ENCODE measurements around the gene SLC9A3.

Gene SLC9A3

DNA sequence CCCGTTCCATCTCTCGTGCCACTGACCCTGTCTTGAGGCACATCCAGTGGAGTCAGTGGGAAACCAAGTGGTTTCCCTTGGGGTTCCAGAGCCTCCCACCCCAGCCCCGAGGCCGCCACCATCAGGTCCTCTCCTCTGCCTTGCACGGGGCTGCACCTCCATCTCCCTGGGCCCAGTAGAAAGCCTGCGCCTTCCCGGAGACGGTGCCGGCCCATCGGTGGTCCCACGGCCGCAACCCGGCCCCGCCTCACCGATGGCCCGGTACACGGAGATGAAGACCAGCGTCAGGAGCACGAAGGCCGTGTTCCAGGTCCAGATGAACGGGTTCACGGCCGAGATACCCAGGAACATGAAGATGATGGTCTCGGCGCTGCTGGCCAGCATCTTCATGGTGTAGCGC is 41.2 kb downstream of the SLC9A3 start:
- H4K20me1 ChIP-seq (ENCODE audit: insufficient read depth), result no peaks in the 10 kb centered on the region
- no peaks in the 10 kb centered on the region for H3K4me1 ChIP-seq (ENCODE audit: low read depth, poor library complexity, severe bottlenecking)
- no peaks in the 10 kb centered on the region for H3K79me2 ChIP-seq (ENCODE audit: insufficient read depth, low read depth)
- no peak overlapping the region for H3K9ac ChIP-seq
- H3K27me3 ChIP-seq (ENCODE audit: insufficient read depth, low read depth), result peaks cover 76% of the 10 kb centered on the region
- TF ChIP-seq, protein P1, sequence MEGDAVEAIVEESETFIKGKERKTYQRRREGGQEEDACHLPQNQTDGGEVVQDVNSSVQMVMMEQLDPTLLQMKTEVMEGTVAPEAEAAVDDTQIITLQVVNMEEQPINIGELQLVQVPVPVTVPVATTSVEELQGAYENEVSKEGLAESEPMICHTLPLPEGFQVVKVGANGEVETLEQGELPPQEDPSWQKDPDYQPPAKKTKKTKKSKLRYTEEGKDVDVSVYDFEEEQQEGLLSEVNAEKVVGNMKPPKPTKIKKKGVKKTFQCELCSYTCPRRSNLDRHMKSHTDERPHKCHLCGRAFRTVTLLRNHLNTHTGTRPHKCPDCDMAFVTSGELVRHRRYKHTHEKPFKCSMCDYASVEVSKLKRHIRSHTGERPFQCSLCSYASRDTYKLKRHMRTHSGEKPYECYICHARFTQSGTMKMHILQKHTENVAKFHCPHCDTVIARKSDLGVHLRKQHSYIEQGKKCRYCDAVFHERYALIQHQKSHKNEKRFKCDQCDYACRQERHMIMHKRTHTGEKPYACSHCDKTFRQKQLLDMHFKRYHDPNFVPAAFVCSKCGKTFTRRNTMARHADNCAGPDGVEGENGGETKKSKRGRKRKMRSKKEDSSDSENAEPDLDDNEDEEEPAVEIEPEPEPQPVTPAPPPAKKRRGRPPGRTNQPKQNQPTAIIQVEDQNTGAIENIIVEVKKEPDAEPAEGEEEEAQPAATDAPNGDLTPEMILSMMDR (conservative IDR thresholded peaks at IDR 0.05; ENCODE audit: low read depth, low read length), result no peak
- H3K36me3 ChIP-seq (ENCODE audit: insufficient read depth), result no peaks in the 10 kb centered on the region
- no peak overlapping the region for H2AFZ ChIP-seq (ENCODE audit: low read depth)
- H3K4me2 ChIP-seq, result no peak overlapping the region
- H3K27ac ChIP-seq, result no peak overlapping the region
- H3K4me3 ChIP-seq (IDR thresholded peaks at IDR 0.05; ENCODE audit: insufficient read depth, low read depth, low read length), result no peak overlapping the region

GRCh38 chr5:482506-482905 is 41.7 kb downstream of the SLC9A3 start:
- Histone ChIP-seq H3K4me1 (ENCODE audit: low read depth, poor library complexity, severe bottlenecking) (no peaks in the 10 kb centered on the region), H3K27me3 (ENCODE audit: insufficient read depth, low read depth) (peaks cover 76% of the 10 kb centered on the region), H2AFZ (ENCODE audit: low read depth) (no peak overlapping the region), H3K79me2 (ENCODE audit: insufficient read depth, low read depth) (no peaks in the 10 kb centered on the region), H4K20me1 (ENCODE audit: insufficient read depth) (no peaks in the 10 kb centered on the region), H3K36me3 (ENCODE audit: insufficient read depth) (no peaks in the 10 kb centered on the region), H3K4me3 (IDR thresholded peaks at IDR 0.05; ENCODE audit: insufficient read depth, low read depth, low read length) (no peak overlapping the region), H3K27ac (no peak overlapping the region), H3K4me2 (no peak overlapping the region), H3K9ac (no peak overlapping the region)
- TF ChIP-seq, protein P1 (conservative IDR thresholded peaks at IDR 0.05; ENCODE audit: low read depth, low read length), result no peak

DNA sequence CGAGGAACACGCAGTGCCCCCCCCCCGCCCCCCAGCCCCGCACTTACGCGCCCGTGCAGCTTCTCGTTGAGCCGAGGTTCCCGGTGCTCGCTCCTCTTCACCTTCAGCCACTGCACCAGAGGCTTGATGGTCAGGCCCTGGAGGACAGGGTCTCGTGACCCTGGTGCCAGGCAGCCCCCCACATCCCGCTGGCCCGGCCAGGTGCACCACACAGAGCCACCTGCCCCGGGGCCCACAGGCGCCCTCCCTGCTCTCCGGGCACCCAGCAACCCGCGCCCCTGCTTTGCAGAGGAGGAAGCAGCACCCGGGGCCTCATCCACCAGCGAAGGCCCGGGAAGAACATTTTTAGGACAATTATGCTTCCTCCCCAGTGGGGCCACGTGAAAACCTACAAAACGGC is 42.2 kb downstream of the SLC9A3 start:
- Histone ChIP-seq H3K79me2 (ENCODE audit: insufficient read depth, low read depth) (no peaks in the 10 kb centered on the region), H3K4me2 (no peak overlapping the region), H2AFZ (ENCODE audit: low read depth) (no peak overlapping the region), H3K4me1 (ENCODE audit: low read depth, poor library complexity, severe bottlenecking) (no peaks in the 10 kb centered on the region), H4K20me1 (ENCODE audit: insufficient read depth) (no peaks in the 10 kb centered on the region), H3K27ac (no peak overlapping the region), H3K4me3 (IDR thresholded peaks at IDR 0.05; ENCODE audit: insufficient read depth, low read depth, low read length) (no peak overlapping the region), H3K9ac (no peak overlapping the region), H3K27me3 (ENCODE audit: insufficient read depth, low read depth) (peaks cover 80% of the 10 kb centered on the region), H3K36me3 (ENCODE audit: insufficient read depth) (no peaks in the 10 kb centered on the region)
- TF ChIP-seq, protein P1 (conservative IDR thresholded peaks at IDR 0.05; ENCODE audit: low read depth, low read length), result no peak

GRCh38 chr5:481347-481746 is 42.9 kb downstream of the SLC9A3 start:
- Histone ChIP-seq H3K27ac (no peak overlapping the region), H3K4me1 (ENCODE audit: low read depth, poor library complexity, severe bottlenecking) (no peaks in the 10 kb centered on the region), H3K79me2 (ENCODE audit: insufficient read depth, low read depth) (no peaks in the 10 kb centered on the region), H3K9ac (no peak overlapping the region), H3K36me3 (ENCODE audit: insufficient read depth) (no peaks in the 10 kb centered on the region), H3K4me3 (IDR thresholded peaks at IDR 0.05; ENCODE audit: insufficient read depth, low read depth, low read length) (no peak overlapping the region), H2AFZ (ENCODE audit: low read depth) (no peak overlapping the region), H3K4me2 (no peak overlapping the region), H3K27me3 (ENCODE audit: insufficient read depth, low read depth) (peaks cover 78% of the 10 kb centered on the region), H4K20me1 (ENCODE audit: insufficient read depth) (no peaks in the 10 kb centered on the region)
- TF ChIP-seq, protein P1 (conservative IDR thresholded peaks at IDR 0.05; ENCODE audit: low read depth, low read length), result no peak
